ENCODE data around the gene SCAF1. TPM values are rescaled to one million over a fixed set of nuclear protein-coding genes. Genes with fewer than 3 reads are reported as not detected.
A peak's percentile ranks its signal among the peaks of the same experiment; 100 is the strongest.

SCAF1 gene
- total and polyA plus RNA-seq, 9 of the 15 experiments (the other 6 are each of a cell fraction or from before 2014, with no cell fraction given): 0.20 to 79.0 (median 4.9) TPM

GRCh38 chr19:49677901-49678674, 36.1 kb downstream of the SCAF1 start (continued):
- TF ChIP-seq ZNF583 (CRISPR knock-in tag; IDR thresholded peaks at IDR 0.05) (no peak), ZNF766 (CRISPR knock-in tag; conservative IDR thresholded peaks at IDR 0.05) (peak; percentile 55; the same call in 1 of the 2 replicates), JUND (IDR thresholded peaks at IDR 0.05; ENCODE audit: borderline replicate concordance, low read depth, low read length) (0 out of 2 replicates have a peak, but pooled peaks have one; percentile 6), JUND (tag; IDR thresholded peaks at IDR 0.05; ENCODE audit: borderline replicate concordance, low read depth, low read length) (no peak; the same call in 2 of the 3 replicates), ZNF398 (CRISPR knock-in tag; IDR thresholded peaks at IDR 0.05) (no peak), TRIM28 (IDR thresholded peaks at IDR 0.05) (peak; percentile 20; the same call in 1 of the 2 replicates), ELK1 (CRISPR knock-in tag; IDR thresholded peaks at IDR 0.05) (no peak), FOSL1 (tag; conservative IDR thresholded peaks at IDR 0.05) (no peak), HDAC2 (IDR thresholded peaks at IDR 0.05) (0 out of 2 replicates have a peak, but pooled peaks have one; percentile 25), MCM2 (IDR thresholded peaks at IDR 0.05; ENCODE audit: low read depth) (no peak), ARID3A (IDR thresholded peaks at IDR 0.05; ENCODE audit: borderline replicate concordance, low read depth, low read length) (0 out of 2 replicates have a peak, but pooled peaks have one; percentile 46), ZKSCAN3 (CRISPR knock-in tag; IDR thresholded peaks at IDR 0.05) (no peak), SMAD1 (IDR thresholded peaks at IDR 0.05; ENCODE audit: low read depth, low read length, partially characterized antibody) (peak; percentile 62), YY1 (IDR thresholded peaks at IDR 0.05; ENCODE audit: borderline replicate concordance in 1 of 3, control insufficient read depth in 1 of 3, extremely low read depth in 1 of 3, insufficient read depth in 3 of 3, insufficient read length in 1 of 3, insufficient replicate concordance in 2 of 3, low read depth in 1 of 3, low read length in 2 of 3) (peak in 2 of 3 experiments; percentile 46 to 52), ZNF12 (CRISPR knock-in tag; IDR thresholded peaks at IDR 0.05) (no peak)
- TF ChIP-seq, protein P1, sequence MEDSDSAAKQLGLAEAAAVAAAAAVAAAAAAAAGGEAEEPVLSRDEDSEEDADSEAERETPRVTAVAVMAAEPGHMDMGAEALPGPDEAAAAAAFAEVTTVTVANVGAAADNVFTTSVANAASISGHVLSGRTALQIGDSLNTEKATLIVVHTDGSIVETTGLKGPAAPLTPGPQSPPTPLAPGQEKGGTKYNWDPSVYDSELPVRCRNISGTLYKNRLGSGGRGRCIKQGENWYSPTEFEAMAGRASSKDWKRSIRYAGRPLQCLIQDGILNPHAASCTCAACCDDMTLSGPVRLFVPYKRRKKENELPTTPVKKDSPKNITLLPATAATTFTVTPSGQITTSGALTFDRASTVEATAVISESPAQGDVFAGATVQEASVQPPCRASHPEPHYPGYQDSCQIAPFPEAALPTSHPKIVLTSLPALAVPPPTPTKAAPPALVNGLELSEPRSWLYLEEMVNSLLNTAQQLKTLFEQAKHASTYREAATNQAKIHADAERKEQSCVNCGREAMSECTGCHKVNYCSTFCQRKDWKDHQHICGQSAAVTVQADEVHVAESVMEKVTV (CRISPR knock-in tag; IDR thresholded peaks at IDR 0.05): peak; percentile 61; the same call in 1 of the 2 replicates
- TF ChIP-seq, protein P2, sequence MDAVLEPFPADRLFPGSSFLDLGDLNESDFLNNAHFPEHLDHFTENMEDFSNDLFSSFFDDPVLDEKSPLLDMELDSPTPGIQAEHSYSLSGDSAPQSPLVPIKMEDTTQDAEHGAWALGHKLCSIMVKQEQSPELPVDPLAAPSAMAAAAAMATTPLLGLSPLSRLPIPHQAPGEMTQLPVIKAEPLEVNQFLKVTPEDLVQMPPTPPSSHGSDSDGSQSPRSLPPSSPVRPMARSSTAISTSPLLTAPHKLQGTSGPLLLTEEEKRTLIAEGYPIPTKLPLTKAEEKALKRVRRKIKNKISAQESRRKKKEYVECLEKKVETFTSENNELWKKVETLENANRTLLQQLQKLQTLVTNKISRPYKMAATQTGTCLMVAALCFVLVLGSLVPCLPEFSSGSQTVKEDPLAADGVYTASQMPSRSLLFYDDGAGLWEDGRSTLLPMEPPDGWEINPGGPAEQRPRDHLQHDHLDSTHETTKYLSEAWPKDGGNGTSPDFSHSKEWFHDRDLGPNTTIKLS (IDR thresholded peaks at IDR 0.05; ENCODE audit: borderline replicate concordance, low read depth): no peak

All from K562 (cell line).